ENCODE results near the gene CD68. TPM values are rescaled to one million over a fixed set of nuclear protein-coding genes. Genes with fewer than 3 reads are reported as not detected.

Gene CD68
- total RNA-seq (2022) = 6.9 and 10.6 TPM in 2 replicates
- percentile 68 among the genes with signal in this experiment for Bru-seq, nascent RNA
- BruChase-seq, experiment 1, labeled RNA remaining after a 6-hour chase = percentile 74 among the genes with signal in this experiment
- percentile 49 among the genes with signal in this experiment for BruChase-seq, experiment 2, labeled RNA remaining after a 2-hour chase
- long read RNA-seq, partial matches to known transcripts = 0 of 2 reads
- long read RNA-seq, other reads (novel, unspliced or antisense) = 0 of 2 reads

GRCh38 chr17:7579001-7579833, at the start of gene CD68:
Gene CD68 (plus strand): TSS chr17:7579638. CDS start chr17:7579678, 40 bp downstream.
- BruUV-seq (replicated peaks) = no TSS peak
- peak within 1 kb of the TSS; percentile 36 for H3K4me3 Mint-ChIP-seq (ENCODE audit: unreplicated experiment)
- no peaks in the 10 kb centered on the region for H3K9me3 Mint-ChIP-seq (ENCODE audit: unreplicated experiment)
- DNase-seq (ENCODE audit: unreplicated experiment) = peak; percentile 96
- peaks cover 41% of the 10 kb centered on the region for H3K4me1 Mint-ChIP-seq (ENCODE audit: insufficient read depth, unreplicated experiment)
- H3K27me3 Mint-ChIP-seq (ENCODE audit: insufficient read depth, unreplicated experiment) = no peaks in the 10 kb centered on the region
- H3K27ac Mint-ChIP-seq (ENCODE audit: low read depth, unreplicated experiment) = peak within 1 kb of the TSS; percentile 86
- CTCF ChIA-PET = interaction anchor here (0.6 to 6.4 kb wide), 3 partner anchors 9 to 569 kb away, joined by 3 to 59 read pairs (median 13); partner anchors contain the start of gene SOX15
- POLR2A ChIA-PET = interaction anchor here (0.6 to 13.7 kb wide), 16 partner anchors 9 to 575 kb away, joined by 3 to 294 read pairs (median 4); partner anchors contain the start of genes GABARAP, MPDU1, NAA38 and NEURL4
- intact Hi-C loops (cut with micrococcal nuclease) = no loop called here
- no peak for TF ChIP-seq CTCF (IDR thresholded peaks at IDR 0.05; ENCODE audit: unreplicated experiment)
- peaks cover 78% of the 10 kb centered on the region for H3K36me3 Mint-ChIP-seq (ENCODE audit: insufficient read depth, unreplicated experiment)

- Mint-ChIP-seq H3K9me3 (ENCODE audit: unreplicated experiment) (peaks cover 8% of the 10 kb centered on the region), H3K36me3 (ENCODE audit: insufficient read depth, unreplicated experiment) (no peaks in the 10 kb centered on the region), H3K27me3 (ENCODE audit: insufficient read depth, unreplicated experiment) (no peaks in the 10 kb centered on the region), H3K4me3 (ENCODE audit: unreplicated experiment) (no peak overlapping the region), H3K27ac (ENCODE audit: low read depth, unreplicated experiment) (no peak overlapping the region), H3K4me1 (ENCODE audit: insufficient read depth, unreplicated experiment) (no peaks in the 10 kb centered on the region)
- TF ChIP-seq CTCF (IDR thresholded peaks at IDR 0.05; ENCODE audit: unreplicated experiment) = no peak
- ChIA-PET CTCF (interaction anchor here (0.8 to 1.0 kb wide), 3 partner anchors 16 to 150 kb away, joined by 3 to 4 read pairs (median 3); no protein-coding TSS in a partner anchor), POLR2A (interaction anchor here (0.7 to 1.5 kb wide), 3 partner anchors 8 to 46 kb away, joined by 3 to 5 read pairs (median 4); no protein-coding TSS in a partner anchor)
- intact Hi-C loops (cut with micrococcal nuclease) = no loop called here
- BruUV-seq (replicated peaks) = no TSS peak
- DNase-seq (ENCODE audit: unreplicated experiment) = no peak
These were observed 49.2 kb upstream of the CD68 start for GRCh38 chr17:7530023-7530900.

- Mint-ChIP-seq H3K27me3 (ENCODE audit: insufficient read depth, unreplicated experiment) (peaks cover 5% of the 10 kb centered on the region), H3K36me3 (ENCODE audit: insufficient read depth, unreplicated experiment) (no peaks in the 10 kb centered on the region), H3K4me3 (ENCODE audit: unreplicated experiment) (no peak overlapping the region), H3K4me1 (ENCODE audit: insufficient read depth, unreplicated experiment) (no peaks in the 10 kb centered on the region), H3K9me3 (ENCODE audit: unreplicated experiment) (peaks cover 7% of the 10 kb centered on the region), H3K27ac (ENCODE audit: low read depth, unreplicated experiment) (no peak overlapping the region)
- BruUV-seq (replicated peaks) = no TSS peak
- ChIA-PET POLR2A (no interaction called here), CTCF (interaction anchor here (0.6 to 0.7 kb wide), 2 partner anchors 20 to 23 kb away, joined by 3 read pairs; partner anchors contain the start of genes SENP3 and TNFSF13)
- no peak for DNase-seq (ENCODE audit: unreplicated experiment)
- intact Hi-C loops (cut with micrococcal nuclease) = no loop called here
- TF ChIP-seq CTCF (IDR thresholded peaks at IDR 0.05; ENCODE audit: unreplicated experiment) = no peak
These were observed 41.4 kb upstream of the CD68 start for GRCh38 chr17:7538050-7538449.
